Measurements from ENCODE around the gene RNF217. TPM values are rescaled to one million over a fixed set of nuclear protein-coding genes. Genes with fewer than 3 reads are reported as not detected.

The RNF217 gene
- total RNA-seq, 4 donors from 2014 or later = 26.2 to 32.2 (median 28.8) TPM

DNA sequence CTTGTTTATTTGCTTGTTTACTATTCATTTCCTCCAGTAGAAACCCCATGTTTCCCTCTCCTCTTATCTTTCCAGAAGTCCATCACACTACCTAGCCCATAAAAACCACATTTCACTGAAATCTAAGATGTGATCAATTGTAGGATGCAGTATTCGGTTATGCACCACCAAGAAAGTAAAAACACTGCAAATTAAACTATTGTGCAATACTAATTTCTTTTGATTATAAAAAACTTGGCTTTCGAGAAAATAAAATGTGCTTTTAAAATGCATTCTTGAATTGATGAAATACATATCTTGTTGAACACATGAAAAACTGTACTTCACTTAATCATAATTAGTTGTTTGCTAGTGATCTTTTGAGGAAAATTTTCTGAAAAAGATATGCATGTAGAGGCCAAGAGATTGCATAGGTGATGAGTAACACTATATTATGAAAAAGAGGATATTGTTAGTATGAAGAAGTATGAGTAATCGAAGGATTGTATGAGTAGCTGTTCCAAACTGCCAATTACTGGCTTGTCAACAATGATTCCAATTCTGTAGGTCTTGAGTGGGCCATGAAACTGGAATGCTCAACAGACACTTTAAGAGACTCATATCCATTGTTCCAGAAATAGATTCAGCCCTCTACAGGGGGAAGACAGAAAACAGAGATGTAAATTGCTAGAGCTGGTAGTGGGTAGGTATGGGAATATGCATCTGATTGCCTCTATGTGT lies 79.7 kb downstream of the RNF217 start:
- Histone ChIP-seq H3K27ac (no peak overlapping the region), H3K27me3 (no peaks in the 10 kb centered on the region), H3K36me3 (peaks cover 0 to 19% of the 10 kb centered on the region in 2 donors), H3K4me3 (no peak overlapping the region), H3K9me3 (no peaks in the 10 kb centered on the region), H3K4me1 (peaks cover 0 to 18% (median 0%) of the 10 kb centered on the region in 3 donors)
- TF ChIP-seq EP300 (IDR thresholded peaks at IDR 0.05) (no peak), POLR2AphosphoS5 (IDR thresholded peaks at IDR 0.05) (no peak), POLR2A (IDR thresholded peaks at IDR 0.05) (no peak)
- TF ChIP-seq, protein P1, sequence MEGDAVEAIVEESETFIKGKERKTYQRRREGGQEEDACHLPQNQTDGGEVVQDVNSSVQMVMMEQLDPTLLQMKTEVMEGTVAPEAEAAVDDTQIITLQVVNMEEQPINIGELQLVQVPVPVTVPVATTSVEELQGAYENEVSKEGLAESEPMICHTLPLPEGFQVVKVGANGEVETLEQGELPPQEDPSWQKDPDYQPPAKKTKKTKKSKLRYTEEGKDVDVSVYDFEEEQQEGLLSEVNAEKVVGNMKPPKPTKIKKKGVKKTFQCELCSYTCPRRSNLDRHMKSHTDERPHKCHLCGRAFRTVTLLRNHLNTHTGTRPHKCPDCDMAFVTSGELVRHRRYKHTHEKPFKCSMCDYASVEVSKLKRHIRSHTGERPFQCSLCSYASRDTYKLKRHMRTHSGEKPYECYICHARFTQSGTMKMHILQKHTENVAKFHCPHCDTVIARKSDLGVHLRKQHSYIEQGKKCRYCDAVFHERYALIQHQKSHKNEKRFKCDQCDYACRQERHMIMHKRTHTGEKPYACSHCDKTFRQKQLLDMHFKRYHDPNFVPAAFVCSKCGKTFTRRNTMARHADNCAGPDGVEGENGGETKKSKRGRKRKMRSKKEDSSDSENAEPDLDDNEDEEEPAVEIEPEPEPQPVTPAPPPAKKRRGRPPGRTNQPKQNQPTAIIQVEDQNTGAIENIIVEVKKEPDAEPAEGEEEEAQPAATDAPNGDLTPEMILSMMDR (IDR thresholded peaks at IDR 0.05) = no peak
- 74 to 79% methylated on average over 3 of the region's 3 CpGs for WGBS, 2 donors (ENCODE audit: low coverage in 1 of 2)
- ATAC-seq = no peak

DNA sequence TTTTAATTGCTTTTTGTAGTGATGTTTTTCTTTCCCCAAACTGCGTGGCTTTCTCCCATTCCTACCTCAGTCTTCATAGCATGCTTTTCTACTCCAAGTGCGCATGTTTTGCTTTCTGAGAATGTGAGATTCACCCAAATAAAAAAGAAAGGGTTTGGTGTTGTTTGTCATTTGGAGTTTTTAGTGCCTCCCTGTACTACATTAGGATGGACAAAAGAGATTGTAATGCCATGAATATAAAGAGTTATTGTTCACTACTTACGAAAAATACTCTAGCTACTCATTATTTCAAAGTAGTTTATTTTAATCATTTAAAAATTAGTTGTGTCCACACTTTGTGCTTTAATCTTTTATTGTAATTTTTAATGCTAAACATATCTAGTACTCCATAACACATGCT lies 81.8 kb downstream of the RNF217 start:
- 61 to 71% methylated on average over 3 of the region's 3 CpGs for WGBS, 2 donors (ENCODE audit: low coverage in 1 of 2)
- no peak for TF ChIP-seq POLR2AphosphoS5 (IDR thresholded peaks at IDR 0.05)
- TF ChIP-seq EP300 (IDR thresholded peaks at IDR 0.05) = no peak
- TF ChIP-seq, protein P1 (IDR thresholded peaks at IDR 0.05) = no peak
- Histone ChIP-seq H3K27ac (no peak overlapping the region), H3K9me3 (no peaks in the 10 kb centered on the region), H3K27me3 (no peaks in the 10 kb centered on the region), H3K4me1 (peaks cover 0 to 18% (median 0%) of the 10 kb centered on the region in 3 donors), H3K4me3 (no peak overlapping the region), H3K36me3 (peaks cover 0 to 19% of the 10 kb centered on the region in 2 donors)
- no peak for ATAC-seq

DNA sequence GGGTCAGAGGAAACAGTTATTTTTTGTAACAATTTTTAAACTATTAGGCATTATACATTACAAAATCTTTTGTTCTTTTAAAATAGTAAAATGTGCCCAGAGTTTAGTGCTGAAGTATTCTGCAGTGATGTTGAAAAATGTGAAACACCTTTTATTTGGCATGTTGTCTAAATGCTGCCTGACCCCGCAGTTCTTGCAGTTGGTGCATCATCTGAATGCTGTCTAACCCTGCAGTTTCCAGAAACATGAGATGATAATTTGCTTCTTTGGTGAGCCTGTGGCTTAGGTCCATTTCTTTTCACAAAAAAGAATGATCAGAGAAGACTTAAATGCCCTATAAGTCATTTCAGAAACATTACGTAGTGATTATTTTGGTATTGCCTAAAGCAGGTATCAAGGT lies 82.4 kb downstream of the RNF217 start:
- TF ChIP-seq POLR2AphosphoS5 (IDR thresholded peaks at IDR 0.05) = no peak
- TF ChIP-seq, protein P1 (IDR thresholded peaks at IDR 0.05) = no peak
- no peak for TF ChIP-seq POLR2A (IDR thresholded peaks at IDR 0.05)
- no peak for TF ChIP-seq EP300 (IDR thresholded peaks at IDR 0.05)
- no peak for ATAC-seq
- Histone ChIP-seq H3K9me3 (no peaks in the 10 kb centered on the region), H3K36me3 (peaks cover 0 to 19% of the 10 kb centered on the region in 2 donors), H3K4me1 (peaks cover 0 to 18% (median 0%) of the 10 kb centered on the region in 3 donors), H3K4me3 (no peak overlapping the region), H3K27ac (no peak overlapping the region), H3K27me3 (no peaks in the 10 kb centered on the region)
- 92 to 95% methylated on average over 2 of the region's 2 CpGs for WGBS, 2 donors (ENCODE audit: low coverage in 1 of 2)

- no peaks in the 10 kb centered on the region for H3K9me3 ChIP-seq
- no peak overlapping the region for H3K27ac ChIP-seq
- H3K27me3 ChIP-seq = no peaks in the 10 kb centered on the region
- WGBS, 2 donors (ENCODE audit: low coverage in 1 of 2) = 85 to 88% methylated on average over 6 to 7 of the region's 7 CpGs
- peaks cover 0 to 15% (median 0%) of the 10 kb centered on the region in 3 donors for H3K4me1 ChIP-seq
- no peak overlapping the region for H3K4me3 ChIP-seq
- H3K36me3 ChIP-seq = peaks cover 0 to 19% of the 10 kb centered on the region in 2 donors
- ATAC-seq = no peak
- no peak for TF ChIP-seq EP300 (IDR thresholded peaks at IDR 0.05)
- TF ChIP-seq POLR2A (IDR thresholded peaks at IDR 0.05) = no peak
These were observed 84.1 kb downstream of the RNF217 start for GRCh38 chr6:125046107-125046925.

- WGBS, 2 donors (ENCODE audit: low coverage in 1 of 2) = 45 to 73% methylated on average over 2 of the region's 2 CpGs
- no peaks in the 10 kb centered on the region for H3K9me3 ChIP-seq
- ATAC-seq = no peak
- no peaks in the 10 kb centered on the region for H3K27me3 ChIP-seq
- H3K4me1 ChIP-seq = peaks cover 0 to 7% (median 0%) of the 10 kb centered on the region in 3 donors
- H3K4me3 ChIP-seq = no peak overlapping the region
- TF ChIP-seq POLR2A (IDR thresholded peaks at IDR 0.05) = no peak
- H3K27ac ChIP-seq = no peak overlapping the region
- H3K36me3 ChIP-seq = peaks cover 0 to 19% of the 10 kb centered on the region in 2 donors
These were observed 86.0 kb downstream of the RNF217 start for GRCh38 chr6:125048274-125048673.
